Measurements from ENCODE around the gene PTPRT. TPM values are rescaled to one million over a fixed set of nuclear protein-coding genes. Genes with fewer than 3 reads are reported as not detected.

PTPRT gene
- total RNA-seq, 1 donor from 2014 or later: not detected

DNA sequence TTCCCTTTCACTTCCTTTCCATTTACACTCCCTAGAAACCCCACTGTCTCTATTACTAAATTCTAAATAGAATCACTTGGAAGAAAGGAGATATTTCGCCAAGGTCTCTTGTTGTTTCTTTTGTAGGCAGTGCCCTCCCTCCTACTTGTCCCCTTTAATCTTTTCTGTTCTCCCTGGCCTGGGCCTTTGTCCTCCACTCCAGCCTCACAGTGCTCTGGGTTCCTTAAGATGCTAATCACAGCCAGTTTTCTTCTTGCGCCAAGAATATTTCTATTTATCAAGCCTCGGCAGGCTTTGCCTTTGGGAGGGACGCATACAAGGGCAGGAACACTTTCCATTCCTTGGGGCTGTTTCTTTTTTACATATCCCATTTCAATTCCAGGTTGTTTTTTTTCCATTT is 1051.0 kb downstream of the PTPRT start:
- H3K4me1 ChIP-seq: no peaks in the 10 kb centered on the region
- intact Hi-C loops (cut with DNase I): no loop called here

DNA sequence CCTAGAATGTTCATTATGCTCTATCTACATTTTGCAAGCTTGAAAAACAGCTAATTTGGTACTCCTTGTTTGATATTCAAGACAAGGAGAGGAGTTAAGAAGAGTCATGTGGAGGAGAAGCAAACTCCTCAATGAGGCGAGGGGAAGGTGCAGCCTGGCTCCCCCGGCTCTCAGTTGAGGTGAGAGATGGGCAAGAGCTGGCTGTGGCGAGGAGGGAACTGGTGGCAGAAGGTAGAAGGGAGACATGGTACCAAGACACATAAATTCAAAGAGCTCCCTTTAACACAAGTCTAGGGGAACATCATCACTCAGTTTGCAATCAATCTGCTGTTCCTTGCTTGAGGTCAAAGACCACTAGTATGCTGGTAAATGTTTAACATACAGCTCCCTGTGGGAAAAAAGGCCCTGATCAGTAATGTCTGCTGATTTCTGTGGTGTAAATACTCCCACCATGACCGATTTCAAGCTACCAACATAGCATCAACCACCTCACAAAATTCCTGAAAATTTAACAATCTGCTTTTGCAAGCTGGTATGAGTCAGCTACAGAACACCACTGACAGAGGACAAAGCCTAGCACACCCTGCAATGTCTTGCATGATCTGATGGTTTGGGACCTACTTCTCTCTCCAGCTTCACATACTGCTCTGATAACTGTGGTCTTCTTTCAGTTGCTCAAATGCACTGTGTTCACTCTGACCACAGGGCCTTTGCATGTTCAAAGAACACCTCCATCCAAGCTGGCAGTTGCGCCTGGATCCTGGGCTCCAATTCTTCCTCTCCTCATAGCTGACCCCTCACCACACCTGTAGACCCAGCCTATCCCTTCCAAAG is 1055.2 kb downstream of the PTPRT start:
- intact Hi-C loops (cut with DNase I): no loop called here
- Histone ChIP-seq H3K36me3 (no peaks in the 10 kb centered on the region), H3K4me3 (no peak overlapping the region), H3K4me1 (no peaks in the 10 kb centered on the region), H3K9me3 (no peaks in the 10 kb centered on the region), H3K27ac (no peak overlapping the region), H3K27me3 (no peaks in the 10 kb centered on the region)
- no peak for DNase-seq (ENCODE audit: extremely low spot score in 2 of 2)
- TF ChIP-seq, protein P1, sequence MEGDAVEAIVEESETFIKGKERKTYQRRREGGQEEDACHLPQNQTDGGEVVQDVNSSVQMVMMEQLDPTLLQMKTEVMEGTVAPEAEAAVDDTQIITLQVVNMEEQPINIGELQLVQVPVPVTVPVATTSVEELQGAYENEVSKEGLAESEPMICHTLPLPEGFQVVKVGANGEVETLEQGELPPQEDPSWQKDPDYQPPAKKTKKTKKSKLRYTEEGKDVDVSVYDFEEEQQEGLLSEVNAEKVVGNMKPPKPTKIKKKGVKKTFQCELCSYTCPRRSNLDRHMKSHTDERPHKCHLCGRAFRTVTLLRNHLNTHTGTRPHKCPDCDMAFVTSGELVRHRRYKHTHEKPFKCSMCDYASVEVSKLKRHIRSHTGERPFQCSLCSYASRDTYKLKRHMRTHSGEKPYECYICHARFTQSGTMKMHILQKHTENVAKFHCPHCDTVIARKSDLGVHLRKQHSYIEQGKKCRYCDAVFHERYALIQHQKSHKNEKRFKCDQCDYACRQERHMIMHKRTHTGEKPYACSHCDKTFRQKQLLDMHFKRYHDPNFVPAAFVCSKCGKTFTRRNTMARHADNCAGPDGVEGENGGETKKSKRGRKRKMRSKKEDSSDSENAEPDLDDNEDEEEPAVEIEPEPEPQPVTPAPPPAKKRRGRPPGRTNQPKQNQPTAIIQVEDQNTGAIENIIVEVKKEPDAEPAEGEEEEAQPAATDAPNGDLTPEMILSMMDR (IDR thresholded peaks at IDR 0.05): no peak
- TF ChIP-seq POLR2AphosphoS5 (IDR thresholded peaks at IDR 0.05; ENCODE audit: insufficient read depth in 1 of 2, low read depth in 1 of 2) (no peak), POLR2A (IDR thresholded peaks at IDR 0.05) (no peak)

More for the DNA sequence above, 1051.0 kb downstream of the PTPRT start:
- H3K27me3 ChIP-seq: no peaks in the 10 kb centered on the region
- TF ChIP-seq POLR2A (IDR thresholded peaks at IDR 0.05) (no peak), POLR2AphosphoS5 (IDR thresholded peaks at IDR 0.05; ENCODE audit: insufficient read depth in 1 of 2, low read depth in 1 of 2) (no peak)
- TF ChIP-seq, protein P1 (IDR thresholded peaks at IDR 0.05): no peak
- no peak overlapping the region for H3K27ac ChIP-seq
- H3K9me3 ChIP-seq: no peaks in the 10 kb centered on the region
- DNase-seq (ENCODE audit: extremely low spot score in 2 of 2): no peak
- H3K36me3 ChIP-seq: no peaks in the 10 kb centered on the region
- no peak overlapping the region for H3K4me3 ChIP-seq

DNA sequence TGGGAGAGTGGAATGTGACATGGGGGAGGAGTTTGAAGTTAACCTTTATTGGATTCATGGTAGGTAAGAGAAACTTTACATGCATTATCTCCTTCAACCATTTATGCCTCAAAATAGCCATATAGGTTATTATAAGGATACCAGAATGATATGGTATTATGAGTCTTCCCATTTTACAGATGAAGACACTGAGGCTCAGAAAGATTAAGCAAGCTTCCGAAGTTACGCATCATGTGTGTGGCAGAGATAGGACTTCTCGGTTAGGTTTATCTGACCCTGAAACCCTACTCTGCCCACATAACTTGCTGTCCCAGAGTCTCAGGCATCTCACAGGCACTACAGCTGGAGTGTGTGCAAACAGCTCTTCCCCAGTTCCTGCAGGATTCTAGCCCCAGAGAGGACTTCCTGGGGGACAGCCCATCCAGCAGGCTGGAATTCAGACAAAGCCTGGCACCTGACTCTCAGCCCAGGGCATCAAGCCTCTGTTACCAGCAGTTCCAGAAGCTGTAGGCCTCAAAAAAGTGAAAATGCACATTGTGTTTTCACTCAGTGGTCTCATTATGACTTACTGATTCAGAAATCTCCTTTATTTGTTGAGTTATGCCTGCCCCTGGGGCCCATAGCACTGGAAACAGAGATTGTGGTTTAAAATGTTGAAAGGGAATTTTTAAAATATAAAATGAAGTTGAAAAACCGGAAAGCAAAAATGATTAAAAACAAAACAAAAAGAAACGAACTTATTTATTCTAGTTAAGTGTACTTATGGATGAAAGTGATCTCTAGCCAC is 1058.7 kb downstream of the PTPRT start:
- intact Hi-C loops (cut with DNase I): no loop called here
- H3K4me3 ChIP-seq: no peak overlapping the region
- H3K4me1 ChIP-seq: no peaks in the 10 kb centered on the region
- no peak for DNase-seq (ENCODE audit: extremely low spot score in 2 of 2)
- H3K9me3 ChIP-seq: no peaks in the 10 kb centered on the region
- no peak for TF ChIP-seq POLR2AphosphoS5 (IDR thresholded peaks at IDR 0.05; ENCODE audit: insufficient read depth in 1 of 2, low read depth in 1 of 2)
- TF ChIP-seq, protein P1 (IDR thresholded peaks at IDR 0.05): no peak
- TF ChIP-seq POLR2A (IDR thresholded peaks at IDR 0.05): no peak
- no peaks in the 10 kb centered on the region for H3K27me3 ChIP-seq
- no peak overlapping the region for H3K27ac ChIP-seq
- no peaks in the 10 kb centered on the region for H3K36me3 ChIP-seq

DNA sequence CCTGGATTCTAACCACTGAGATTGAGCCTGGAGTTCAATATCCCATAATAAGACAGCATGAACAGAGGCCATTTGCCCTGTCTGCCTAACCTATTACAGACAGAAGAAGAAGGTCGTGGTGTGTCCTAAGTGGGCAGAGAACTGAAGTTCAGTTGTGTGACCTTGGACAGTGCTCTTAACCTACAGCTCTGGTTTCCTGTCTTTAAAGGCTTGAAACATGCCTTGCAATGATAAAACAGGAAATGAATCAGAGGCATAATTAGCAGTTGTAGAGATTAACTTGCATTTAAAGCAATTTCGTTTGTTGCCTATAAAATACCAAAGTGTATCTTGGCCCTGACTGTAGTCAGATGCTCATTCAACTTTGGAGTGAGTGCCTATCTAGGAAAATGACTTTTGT is 1064.3 kb downstream of the PTPRT start:
- Histone ChIP-seq H3K36me3 (no peaks in the 10 kb centered on the region), H3K9me3 (no peaks in the 10 kb centered on the region), H3K4me3 (no peak overlapping the region), H3K27me3 (no peaks in the 10 kb centered on the region), H3K4me1 (no peaks in the 10 kb centered on the region), H3K27ac (no peak overlapping the region)
- no peak for DNase-seq (ENCODE audit: extremely low spot score in 2 of 2)
- TF ChIP-seq POLR2A (IDR thresholded peaks at IDR 0.05) (no peak), POLR2AphosphoS5 (IDR thresholded peaks at IDR 0.05; ENCODE audit: insufficient read depth in 1 of 2, low read depth in 1 of 2) (no peak)
- TF ChIP-seq, protein P1 (IDR thresholded peaks at IDR 0.05): no peak
- intact Hi-C loops (cut with DNase I): loop anchor here (5.0 kb wide), 1 partner anchor 1518 kb away; no protein-coding TSS in a partner anchor
